K562 (cell line): ENCODE data around the gene KIF1A. TPM values are rescaled to one million over a fixed set of nuclear protein-coding genes. Genes with fewer than 3 reads are reported as not detected.

Experiments
- ATAC-seq: fragments of 200-7000 bp; cut with Tn5 transposase; 3 replicates; pipeline ENCODE4 v1.9.1; 2020; ENCODE audit warnings: moderate library complexity
- BruUV-seq: library from RNA; stranded (reverse); fragments of 400-500 nt; replicated peaks from 2 replicates; lab custom pipeline; 2021; lab: Mats Ljungman, UMichigan
- CTCF ChIA-PET: fragments of 300-600 bp; formaldehyde crosslinking; extraction: SDS; loops from one replicate; lab custom pipeline; 2021; ENCODE audit warnings: low intra/inter-chr PET ratio; lab: Yijun Ruan, JAX
- POLR2A ChIA-PET: fragments of 300-600, 350-650 bp; sonication (Branson Sonifier 250); formaldehyde crosslinking; extraction: SDS; loops from one replicate; lab custom pipeline; 2021; ENCODE audit warnings: antibody characterized with exemption, inconsistent platforms; lab: Yijun Ruan, JAX
- DNase-seq, 4 experiments: peaks; one replicate each; pipeline versions ENCODE4 v3.0.0 to v3.0.0-alpha.2; 2011 to 2018; ENCODE audit warnings: low spot score in 3 of 4, mixed read lengths in 3 of 4; ENCODE audit errors: extremely low read depth in 1 of 4
- FAIRE-seq: peaks from 2 replicates; lab custom pipeline; 2011; peaks lifted over from hg19 to GRCh38; lab: Jason Lieb, UNC
- H2AFZ ChIP-seq: 2 replicates; pipeline ENCODE4 v1.6.0; 2011; ENCODE audit warnings: low read depth, low read length, control low read depth, inconsistent platforms
- H3K27ac ChIP-seq: fragments of 200-600 bp; 3 replicates; pipeline ENCODE4 v1.8.0; 2011; ENCODE audit warnings: low read depth, mild to moderate bottlenecking, control low read depth, inconsistent platforms, low read length, moderate library complexity, mixed read lengths; ENCODE audit errors: extremely low read depth
- H3K27me3 ChIP-seq, 2 experiments: fragments of 300-600 bp in 1 of 2; 2 replicates in 1 of 2; 3 replicates in 1 of 2; pipeline versions ENCODE4 v1.6.0 to v1.8.0; 2011; ENCODE audit warnings: inconsistent platforms in 2 of 2, low read length in 2 of 2, mild to moderate bottlenecking in 1 of 2, mixed read lengths in 1 of 2, moderate library complexity in 1 of 2; ENCODE audit not compliant: control insufficient read depth in 2 of 2, insufficient read depth in 2 of 2
- H3K36me3 ChIP-seq: fragments of 300-600 bp; 3 replicates; pipeline ENCODE4 v1.8.0; 2011; ENCODE audit warnings: mild to moderate bottlenecking, low read length, inconsistent platforms; ENCODE audit not compliant: control insufficient read depth, insufficient read depth
- H3K4me1 ChIP-seq, 2 experiments: fragments of 200-600 bp in 1 of 2; replicated peaks in 1 of 2; 2 replicates in 1 of 2; 3 replicates in 1 of 2; pipeline versions ENCODE4 v1.5.1 to v1.8.0; 2011; ENCODE audit warnings: inconsistent platforms in 2 of 2, low read length in 2 of 2, mild to moderate bottlenecking in 1 of 2, mixed read lengths in 1 of 2, moderate library complexity in 1 of 2; ENCODE audit not compliant: control insufficient read depth in 2 of 2, insufficient read depth in 2 of 2
- H3K4me2 ChIP-seq: 2 replicates; pipeline ENCODE4 v1.6.1; 2011; ENCODE audit warnings: low read length, control low read depth, inconsistent platforms, mixed read lengths; ENCODE audit not compliant: insufficient read depth
- H3K4me3 ChIP-seq: fragments of 200-600 bp; sonication (generic), shearing (Covaris generic); 2 replicates; pipeline ENCODE4 v1.5.1; 2016; ENCODE audit warnings: control low read depth, inconsistent platforms
- H3K79me2 ChIP-seq: fragments of 200-600 bp; 3 replicates; pipeline ENCODE4 v1.8.0; 2011; ENCODE audit warnings: low read length, inconsistent platforms; ENCODE audit not compliant: control insufficient read depth, insufficient read depth
- H3K9ac ChIP-seq, 2 experiments: 2 replicates each; pipeline versions ENCODE4 v1.6.0 to v1.6.1; 2011; ENCODE audit warnings: low read depth in 2 of 2, low read length in 2 of 2, control low read depth in 1 of 2, inconsistent platforms in 1 of 2, mild to moderate bottlenecking in 1 of 2, mixed read lengths in 1 of 2; ENCODE audit not compliant: insufficient read depth in 1 of 2
- H3K9me1 ChIP-seq: one replicate; pipeline ENCODE4 v1.6.0; 2011; ENCODE audit warnings: inconsistent platforms, mild to moderate bottlenecking, low read length, moderate library complexity; ENCODE audit not compliant: control insufficient read depth, insufficient read depth
- H3K9me3 ChIP-seq: replicated peaks from 2 replicates; pipeline ENCODE4 v1.5.1; 2011; ENCODE audit warnings: low read depth, low read length, inconsistent platforms; ENCODE audit not compliant: control insufficient read depth, insufficient read depth
- H4K20me1 ChIP-seq: replicated peaks from 2 replicates; pipeline ENCODE4 v1.6.1; 2011; ENCODE audit warnings: low read length, inconsistent platforms, mixed read lengths; ENCODE audit not compliant: control insufficient read depth, insufficient read depth
- AFF4 ChIP-seq: sonication (generic); formaldehyde crosslinking; IDR thresholded peaks from 2 replicates; pipeline ENCODE4 v1.8.0; 2023; ENCODE audit warnings: mild to moderate bottlenecking, missing genetic modification reagents
- ATF4 ChIP-seq: fragments of 450-650 bp; formaldehyde crosslinking; IDR thresholded peaks from 2 replicates; pipeline ENCODE4 v1.4.0; 2022; ENCODE audit warnings: mild to moderate bottlenecking, moderate library complexity
- GTF2A2 ChIP-seq: IDR thresholded peaks from 2 replicates; pipeline ENCODE4 v1.6.1; 2016; ENCODE audit warnings: mild to moderate bottlenecking, missing genetic modification characterization, missing compliant biosample characterization
- NR2C1 ChIP-seq, 2 experiments: fragments of 450-650 bp; IDR thresholded peaks; 2 replicates each; pipeline ENCODE4 v1.6.1; 2017; ENCODE audit warnings: mild to moderate bottlenecking in 2 of 2, antibody characterized with exemption in 1 of 2, inconsistent platforms in 1 of 2, missing compliant biosample characterization in 1 of 2, missing genetic modification characterization in 1 of 2
- NUFIP1 ChIP-seq: fragments of 450-650 bp; IDR thresholded peaks from 2 replicates; pipeline ENCODE4 v1.6.1; 2018; ENCODE audit not compliant: partially characterized antibody
- SP2 ChIP-seq: IDR thresholded peaks from 2 replicates; pipeline ENCODE4 v1.6.1; 2011; ENCODE audit warnings: mild to moderate bottlenecking, low read depth, low read length, moderate library complexity; ENCODE audit not compliant: poor library complexity, severe bottlenecking; ENCODE audit errors: extremely low read depth
- ZNF184 ChIP-seq: sonication (generic); formaldehyde crosslinking; IDR thresholded peaks from 2 replicates; pipeline ENCODE4 v1.5.0; 2020; ENCODE audit warnings: missing genetic modification reagents
- ZNF232 ChIP-seq: sonication (generic); formaldehyde crosslinking; IDR thresholded peaks from 2 replicates; pipeline ENCODE4 v1.8.0; 2022; ENCODE audit warnings: mild to moderate bottlenecking, missing genetic modification reagents
- WGBS: fragments of 100-300 bp; shearing (Covaris generic); methylation state at CpG from one replicate; pipeline ENCODE4 v1.1.6; 2016; ENCODE audit warnings: low coverage, mixed read lengths; ENCODE audit not compliant: insufficient coverage; ENCODE audit errors: missing lambda C conversion rate; 5-methylcytosine and 5-hydroxymethylcytosine counted together
- in situ Hi-C: fragments of 300-500 bp; cut with MboI; formaldehyde crosslinking; loops from 4 replicates; pipeline ENCODE4 v1.15.0; 2018; ENCODE audit warnings: inconsistent platforms, mixed read lengths
- intact Hi-C: fragments of 100-400 bp; cut with micrococcal nuclease; formaldehyde crosslinking; loops from 2 replicates; pipeline ENCODE4 v1.14.2; 2022
- polyA plus RNA-seq, 8 experiments: library from polyadenylated mRNA; depleted of rRNA in 4 of 8; stranded (reverse) in 5 of 8; unstranded in 3 of 8; fragments of >200 nt; fragmentation: Nextera tagmentation in 2 of 8; fragmentation: Illumina TruSeq in 1 of 8; extraction: Ambion mirVana in 2 of 8; extraction: Trizol in 1 of 8; gene quantifications; 2 replicates each; pipeline versions ENCODE4 v1.2.1 to v1.2.3, GENCODE V29; 2011 to 2014; ENCODE audit warnings: inconsistent platforms in 1 of 8, missing spikeins in 1 of 8
- total RNA-seq, 7 experiments: library from RNA; depleted of rRNA in 6 of 7; stranded (reverse); fragments of >200 nt in 6 of 7; fragmentation: Illumina TruSeq in 2 of 7; extraction: Trizol in 2 of 7; gene quantifications; 2 replicates each; pipeline versions ENCODE4 v1.2.1 to v1.2.3, GENCODE V29; 2011 to 2021; ENCODE audit warnings: low replicate concordance in 1 of 7

The KIF1A gene
- total and polyA plus RNA-seq, 9 of the 15 experiments (the other 6 are each of a cell fraction or from before 2014, with no cell fraction given), result 0.07 to 1.4 (median 0.45) TPM; not detected in 2

GRCh38 chr2:240736281-240737250 is 83.5 kb downstream of the KIF1A start:
- ATAC-seq, result no peak
- WGBS, result under 1% methylated on average over 17 of the region's 35 CpGs
- Histone ChIP-seq H3K9me1 (no peaks in the 10 kb centered on the region), H3K36me3 (no peaks in the 10 kb centered on the region), H3K79me2 (no peaks in the 10 kb centered on the region), H3K9me3 (no peaks in the 10 kb centered on the region), H3K9ac (no peak overlapping the region), H4K20me1 (no peaks in the 10 kb centered on the region), H3K4me3 (no peak overlapping the region), H3K27me3 (peaks cover 4 to 65% of the 10 kb centered on the region in 2 experiments; a peak in 4 of 5 replicates), H3K4me1 (peaks cover 0 to 7% of the 10 kb centered on the region in 2 experiments; a peak in 1 of 5 replicates), H3K27ac (no peak overlapping the region), H3K4me2 (no peak overlapping the region), H2AFZ (no peak overlapping the region)
- ChIA-PET CTCF (no interaction called here), POLR2A (no interaction called here)
- FAIRE-seq, result no peak
- in situ Hi-C loops, result no loop called here
- intact Hi-C loops, result no loop called here
- no TSS peak for BruUV-seq
- no peak for DNase-seq
- TF ChIP-seq GTF2A2 (tag), result no peak
- no peak for TF ChIP-seq NUFIP1
- no peak for TF ChIP-seq ZNF184 (CRISPR knock-in tag)
- TF ChIP-seq ZNF232, result no peak
- TF ChIP-seq ATF4 (CRISPR knock-in tag), result no peak
- TF ChIP-seq NR2C1 (IDR thresholded peaks at IDR 0.05), result no peak
- no peak for TF ChIP-seq NR2C1 (tag; IDR thresholded peaks at IDR 0.05)
- TF ChIP-seq SP2, result no peak
- no peak for TF ChIP-seq AFF4 (CRISPR knock-in tag)
